MCF 10A (cell line): Measurements from ENCODE around the gene RIC8B. TPM values are rescaled to one million over a fixed set of nuclear protein-coding genes. Genes with fewer than 3 reads are reported as not detected.

Source experiments
- BruUV-seq: library from RNA; stranded (reverse); fragments of 400-500 nt; replicated peaks from 2 replicates; lab custom pipeline; 2021; lab: Mats Ljungman, UMichigan
- CTCF ChIA-PET: fragments of 300-600 bp; sonication (Branson Sonifier 250); formaldehyde crosslinking; extraction: SDS; loops from one replicate; lab custom pipeline; 2021; ENCODE audit warnings: antibody characterized with exemption, inconsistent platforms; lab: Yijun Ruan, JAX
- POLR2A ChIA-PET: fragments of 300-600, 350-650 bp; sonication (Branson Sonifier 250); formaldehyde crosslinking; extraction: SDS; loops from one replicate; lab custom pipeline; 2020; ENCODE audit warnings: antibody characterized with exemption, inconsistent platforms; lab: Yijun Ruan, JAX
- DNase-seq: peaks from one replicate; pipeline ENCODE4 v3.0.0-alpha.2; 2018; ENCODE audit not compliant: unreplicated experiment
- H3K27ac Mint-ChIP-seq: one replicate; pipeline ENCODE4 v1.8.0; 2022; ENCODE audit warnings: mild to moderate bottlenecking, low read depth, mixed read lengths; ENCODE audit not compliant: unreplicated experiment
- H3K27me3 Mint-ChIP-seq: one replicate; pipeline ENCODE4 v1.8.0; 2022; ENCODE audit warnings: mixed read lengths; ENCODE audit not compliant: insufficient read depth, unreplicated experiment
- H3K36me3 Mint-ChIP-seq: one replicate; pipeline ENCODE4 v1.8.0; 2022; ENCODE audit warnings: mild to moderate bottlenecking, moderate library complexity, mixed read lengths; ENCODE audit not compliant: insufficient read depth, unreplicated experiment
- H3K4me1 Mint-ChIP-seq: one replicate; pipeline ENCODE4 v1.8.0; 2022; ENCODE audit warnings: mixed read lengths; ENCODE audit not compliant: insufficient read depth, unreplicated experiment
- H3K4me3 Mint-ChIP-seq: one replicate; pipeline ENCODE4 v1.8.0; 2022; ENCODE audit warnings: mild to moderate bottlenecking, moderate library complexity, mixed read lengths; ENCODE audit not compliant: unreplicated experiment
- H3K9me3 Mint-ChIP-seq: one replicate; pipeline ENCODE4 v1.8.0; 2022; ENCODE audit warnings: mixed read lengths; ENCODE audit not compliant: unreplicated experiment
- intact Hi-C: fragments of 100-400 bp; cut with micrococcal nuclease; formaldehyde crosslinking; loops from 2 replicates; pipeline ENCODE4 v1.14.1; 2022
- total RNA-seq: library from RNA; stranded (reverse); gene quantifications from 2 replicates; pipeline ENCODE4 v1.2.3, GENCODE V29; 2022
- TF ChIP-seq, protein P1 (sequence below): fragments of 200-600 bp; IDR thresholded peaks from one replicate; pipeline ENCODE4 v1.8.0; 2022; ENCODE audit warnings: antibody characterized with exemption, mild to moderate bottlenecking; ENCODE audit not compliant: unreplicated experiment

The RIC8B gene
- total RNA-seq, 1 experiment from 2014 or later, result 10.0 TPM

DNA sequence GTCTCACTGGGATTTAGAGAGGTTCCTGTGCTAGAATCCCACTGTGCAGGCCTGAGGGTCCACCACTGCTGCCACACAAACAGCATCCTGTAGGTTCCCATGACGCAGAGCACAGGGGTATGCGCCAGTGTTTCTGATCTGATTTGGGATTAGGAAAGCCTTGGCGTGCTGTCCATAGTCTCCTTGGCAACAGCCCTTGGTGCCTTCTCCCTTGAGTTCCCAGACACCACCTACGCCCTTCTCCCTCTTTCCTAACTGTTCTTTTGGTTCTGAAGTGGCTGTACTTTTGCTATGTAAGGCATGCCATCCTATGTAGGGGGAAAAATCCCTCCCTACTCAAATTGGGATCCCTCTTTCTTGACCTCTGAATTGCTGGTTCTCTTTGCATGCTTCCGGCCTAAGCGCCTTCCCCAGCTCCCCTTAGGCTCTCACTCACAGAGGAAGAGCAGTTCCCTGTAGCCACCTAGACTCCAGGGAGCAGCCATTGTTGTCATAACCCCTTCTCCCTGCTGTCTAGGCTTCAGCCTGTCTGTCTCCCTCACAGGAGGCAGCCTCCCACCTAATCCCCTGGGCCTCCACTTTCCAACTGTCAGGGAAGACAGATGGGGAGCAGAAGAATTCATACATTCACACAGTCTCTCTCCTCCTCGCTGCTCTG is 14.8 kb upstream of the RIC8B start:
- Mint-ChIP-seq H3K27ac (no peak overlapping the region), H3K4me3 (no peak overlapping the region), H3K36me3 (no peaks in the 10 kb centered on the region), H3K9me3 (no peaks in the 10 kb centered on the region), H3K27me3 (no peaks in the 10 kb centered on the region), H3K4me1 (no peaks in the 10 kb centered on the region)
- intact Hi-C loops, result no loop called here
- ChIA-PET POLR2A (no interaction called here), CTCF (no interaction called here)
- TF ChIP-seq, protein P1, sequence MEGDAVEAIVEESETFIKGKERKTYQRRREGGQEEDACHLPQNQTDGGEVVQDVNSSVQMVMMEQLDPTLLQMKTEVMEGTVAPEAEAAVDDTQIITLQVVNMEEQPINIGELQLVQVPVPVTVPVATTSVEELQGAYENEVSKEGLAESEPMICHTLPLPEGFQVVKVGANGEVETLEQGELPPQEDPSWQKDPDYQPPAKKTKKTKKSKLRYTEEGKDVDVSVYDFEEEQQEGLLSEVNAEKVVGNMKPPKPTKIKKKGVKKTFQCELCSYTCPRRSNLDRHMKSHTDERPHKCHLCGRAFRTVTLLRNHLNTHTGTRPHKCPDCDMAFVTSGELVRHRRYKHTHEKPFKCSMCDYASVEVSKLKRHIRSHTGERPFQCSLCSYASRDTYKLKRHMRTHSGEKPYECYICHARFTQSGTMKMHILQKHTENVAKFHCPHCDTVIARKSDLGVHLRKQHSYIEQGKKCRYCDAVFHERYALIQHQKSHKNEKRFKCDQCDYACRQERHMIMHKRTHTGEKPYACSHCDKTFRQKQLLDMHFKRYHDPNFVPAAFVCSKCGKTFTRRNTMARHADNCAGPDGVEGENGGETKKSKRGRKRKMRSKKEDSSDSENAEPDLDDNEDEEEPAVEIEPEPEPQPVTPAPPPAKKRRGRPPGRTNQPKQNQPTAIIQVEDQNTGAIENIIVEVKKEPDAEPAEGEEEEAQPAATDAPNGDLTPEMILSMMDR, result no peak
- no TSS peak for BruUV-seq
- DNase-seq, result no peak

DNA sequence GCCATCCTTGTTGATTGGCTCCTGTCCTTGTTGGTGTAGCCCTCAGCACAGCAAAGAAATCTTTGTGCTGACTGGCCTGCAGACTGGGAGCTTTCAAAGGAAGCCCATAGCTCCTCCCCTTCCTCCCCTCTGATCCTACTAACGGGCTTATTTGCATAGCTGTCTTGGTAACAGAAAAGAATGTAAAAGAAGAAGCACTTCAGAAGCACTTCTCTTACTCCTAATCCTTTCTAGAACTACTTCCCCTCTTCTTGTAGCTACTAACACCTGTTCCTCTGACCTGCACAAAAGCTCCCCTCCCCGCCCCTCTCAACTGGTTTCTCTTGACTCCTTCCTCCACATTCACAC is 14.3 kb upstream of the RIC8B start:
- H3K27me3 Mint-ChIP-seq, result no peaks in the 10 kb centered on the region
- H3K36me3 Mint-ChIP-seq, result no peaks in the 10 kb centered on the region
- no peak for DNase-seq
- BruUV-seq, result no TSS peak
- H3K27ac Mint-ChIP-seq, result no peak overlapping the region
- ChIA-PET CTCF (no interaction called here), POLR2A (no interaction called here)
- no peaks in the 10 kb centered on the region for H3K9me3 Mint-ChIP-seq
- intact Hi-C loops, result no loop called here
- H3K4me1 Mint-ChIP-seq, result no peaks in the 10 kb centered on the region
- TF ChIP-seq, protein P1, result no peak
- H3K4me3 Mint-ChIP-seq, result no peak overlapping the region

DNA sequence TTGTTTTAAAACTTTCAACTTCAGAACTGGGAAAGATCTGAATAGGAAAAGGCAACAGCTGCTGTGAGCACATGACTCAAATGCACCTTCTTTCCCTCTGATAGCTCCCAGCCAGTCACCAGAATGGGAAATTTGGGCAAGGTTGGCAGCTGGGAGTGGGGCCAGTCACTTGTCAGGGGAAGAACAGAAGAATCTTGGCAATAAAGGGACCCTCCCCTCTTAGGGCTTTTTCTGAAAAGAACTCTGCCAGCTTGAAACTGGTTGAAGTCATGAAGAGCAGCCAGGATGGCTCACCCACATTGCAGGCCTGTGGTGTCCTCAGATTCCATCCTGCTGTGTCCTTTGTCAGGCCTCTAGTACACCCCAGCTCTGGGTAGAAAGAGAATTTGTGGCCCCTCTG is 10.3 kb upstream of the RIC8B start:
- H3K27me3 Mint-ChIP-seq, result peaks cover 15% of the 10 kb centered on the region

DNA sequence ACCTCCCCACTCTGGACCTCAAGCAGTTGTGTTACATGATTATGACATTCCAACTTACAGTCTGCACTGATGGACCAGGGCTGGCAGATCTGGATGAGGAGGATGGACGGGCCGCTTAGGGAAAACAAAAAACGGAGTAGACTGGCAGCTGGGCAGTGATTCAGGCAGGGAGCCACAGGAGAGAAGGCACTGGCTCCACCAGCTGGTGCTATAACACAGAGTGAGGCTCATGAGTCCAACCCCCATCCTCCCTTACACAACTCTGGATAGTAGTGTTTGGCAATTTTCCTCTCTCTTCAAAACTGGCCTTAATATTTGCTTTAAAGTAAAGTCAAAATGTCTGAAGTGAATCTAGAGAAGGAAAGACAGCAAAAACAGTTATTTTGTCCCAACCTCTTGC is 9.7 kb upstream of the RIC8B start:
- TF ChIP-seq, protein P1, result no peak
- Mint-ChIP-seq H3K27ac (no peak overlapping the region), H3K9me3 (no peaks in the 10 kb centered on the region), H3K4me3 (no peak overlapping the region), H3K36me3 (no peaks in the 10 kb centered on the region), H3K4me1 (no peaks in the 10 kb centered on the region), H3K27me3 (peaks cover 20% of the 10 kb centered on the region)
- CTCF ChIA-PET, result interaction anchor here (0.7 to 0.9 kb wide), 2 partner anchors 360 to 1291 kb away, joined by 3 to 4 read pairs; no protein-coding TSS in a partner anchor
- peak; percentile 26 for DNase-seq
- intact Hi-C loops, result no loop called here
- POLR2A ChIA-PET, result no interaction called here
- no TSS peak for BruUV-seq

More for the DNA sequence above, 10.3 kb upstream of the RIC8B start:
- TF ChIP-seq, protein P1, result no peak
- BruUV-seq, result no TSS peak
- no peaks in the 10 kb centered on the region for H3K36me3 Mint-ChIP-seq
- intact Hi-C loops, result no loop called here
- CTCF ChIA-PET, result interaction anchor here (0.9 kb wide), 1 partner anchor 1292 kb away, joined by 4 read pairs; no protein-coding TSS in a partner anchor
- no peak overlapping the region for H3K27ac Mint-ChIP-seq
- POLR2A ChIA-PET, result no interaction called here
- no peaks in the 10 kb centered on the region for H3K9me3 Mint-ChIP-seq
- H3K4me1 Mint-ChIP-seq, result no peaks in the 10 kb centered on the region
- no peak overlapping the region for H3K4me3 Mint-ChIP-seq
- DNase-seq, result no peak
